ENCODE data around the gene RABGGTA.

RABGGTA gene

GRCh38 chr14:24235804-24236688 lies 35.4 kb downstream of the RABGGTA start:
- Histone ChIP-seq H3K79me2 (ENCODE audit: low read length) (peaks cover 35% of the 10 kb centered on the region), H3K9ac (ENCODE audit: low read length) (no peak overlapping the region), H3K4me3 (ENCODE audit: low read length) (no peak overlapping the region), H3K27me3 (replicated peaks; ENCODE audit: insufficient read depth, low read length) (no peaks in the 10 kb centered on the region), H3F3A (ENCODE audit: insufficient read depth, low read length) (no peaks in the 10 kb centered on the region), H3K9me3 (replicated peaks; ENCODE audit: insufficient read depth, low read length) (no peaks in the 10 kb centered on the region), H2AFZ (ENCODE audit: low read length) (no peak overlapping the region), H3K36me3 (replicated peaks; ENCODE audit: insufficient read depth, low read length) (no peaks in the 10 kb centered on the region), H3K27ac (ENCODE audit: low read length) (no peak overlapping the region), H4K20me1 (ENCODE audit: insufficient read depth, low read length) (no peaks in the 10 kb centered on the region), H3K4me1 (ENCODE audit: low read length) (peaks cover 10% of the 10 kb centered on the region), H3K4me2 (ENCODE audit: low read depth, low read length) (no peak overlapping the region), H3K9me2 (replicated peaks; ENCODE audit: insufficient read depth, low read length) (no peaks in the 10 kb centered on the region)
- DNase-seq: no peak
- TF ChIP-seq EZH2 (optimal IDR thresholded peaks at IDR 0.05; ENCODE audit: low read depth, low read length): no peak
- no peak for TF ChIP-seq EZH2phosphoT487 (IDR thresholded peaks at IDR 0.05; ENCODE audit: low read length)
- TF ChIP-seq CTCF (IDR thresholded peaks at IDR 0.05; ENCODE audit: low read length): no peak

GRCh38 chr14:24234095-24235005 lies 37.0 kb downstream of the RABGGTA start:
- Histone ChIP-seq H3K79me2 (ENCODE audit: low read length) (peaks cover 31% of the 10 kb centered on the region), H3K27ac (ENCODE audit: low read length) (no peak overlapping the region), H3K36me3 (replicated peaks; ENCODE audit: insufficient read depth, low read length) (no peaks in the 10 kb centered on the region), H2AFZ (ENCODE audit: low read length) (no peak overlapping the region), H3K9me2 (replicated peaks; ENCODE audit: insufficient read depth, low read length) (no peaks in the 10 kb centered on the region), H3K4me2 (ENCODE audit: low read depth, low read length) (0 out of 2 replicates have a peak overlapping the region, but pooled peaks have one; percentile 81), H3K4me1 (ENCODE audit: low read length) (peaks cover 5% of the 10 kb centered on the region), H3K9ac (ENCODE audit: low read length) (no peak overlapping the region), H3K9me3 (replicated peaks; ENCODE audit: insufficient read depth, low read length) (no peaks in the 10 kb centered on the region), H3F3A (ENCODE audit: insufficient read depth, low read length) (no peaks in the 10 kb centered on the region), H4K20me1 (ENCODE audit: insufficient read depth, low read length) (no peaks in the 10 kb centered on the region), H3K27me3 (replicated peaks; ENCODE audit: insufficient read depth, low read length) (no peaks in the 10 kb centered on the region), H3K4me3 (ENCODE audit: low read length) (no peak overlapping the region)
- DNase-seq: no peak
- TF ChIP-seq EZH2phosphoT487 (IDR thresholded peaks at IDR 0.05; ENCODE audit: low read length) (no peak), EZH2 (optimal IDR thresholded peaks at IDR 0.05; ENCODE audit: low read depth, low read length) (no peak), CTCF (IDR thresholded peaks at IDR 0.05; ENCODE audit: low read length) (no peak)

- Histone ChIP-seq H3K9me3 (replicated peaks; ENCODE audit: insufficient read depth, low read length) (no peaks in the 10 kb centered on the region), H2AFZ (ENCODE audit: low read length) (no peak overlapping the region), H3K36me3 (replicated peaks; ENCODE audit: insufficient read depth, low read length) (no peaks in the 10 kb centered on the region), H3K4me3 (ENCODE audit: low read length) (peak overlapping the region; percentile 81), H3K4me2 (ENCODE audit: low read depth, low read length) (peak overlapping the region; percentile 81), H3K9ac (ENCODE audit: low read length) (peak overlapping the region; percentile 66; the same call in 1 of the 2 replicates), H3K9me2 (replicated peaks; ENCODE audit: insufficient read depth, low read length) (no peaks in the 10 kb centered on the region), H3K79me2 (ENCODE audit: low read length) (peaks cover 30% of the 10 kb centered on the region), H3K27ac (ENCODE audit: low read length) (no peak overlapping the region; the same call in 1 of the 2 replicates), H3F3A (ENCODE audit: insufficient read depth, low read length) (no peaks in the 10 kb centered on the region), H4K20me1 (ENCODE audit: insufficient read depth, low read length) (no peaks in the 10 kb centered on the region), H3K4me1 (ENCODE audit: low read length) (peaks cover 5% of the 10 kb centered on the region), H3K27me3 (replicated peaks; ENCODE audit: insufficient read depth, low read length) (no peaks in the 10 kb centered on the region)
- DNase-seq: no peak
- TF ChIP-seq CTCF (IDR thresholded peaks at IDR 0.05; ENCODE audit: low read length) (no peak), EZH2 (optimal IDR thresholded peaks at IDR 0.05; ENCODE audit: low read depth, low read length) (no peak), EZH2phosphoT487 (IDR thresholded peaks at IDR 0.05; ENCODE audit: low read length) (no peak)
These were observed 37.9 kb downstream of the RABGGTA start for GRCh38 chr14:24233538-24233866.
